Myocyte (in vitro differentiated cells): Measurements from ENCODE around the gene PYY. TPM values are rescaled to one million over a fixed set of nuclear protein-coding genes. Genes with fewer than 3 reads are reported as not detected.

Experiments used
- DNase-seq: peaks from one replicate; pipeline ENCODE4 v3.0.0-alpha.2; 2012; ENCODE audit warnings: low read depth
- total RNA-seq: library from RNA; depleted of rRNA; stranded (reverse); fragments of >200 nt; gene quantifications from 2 replicates; pipeline ENCODE4 v1.2.3, GENCODE V29; 2014

The PYY gene
- total RNA-seq, 1 donor from 2014 or later: 0.19 TPM

DNA sequence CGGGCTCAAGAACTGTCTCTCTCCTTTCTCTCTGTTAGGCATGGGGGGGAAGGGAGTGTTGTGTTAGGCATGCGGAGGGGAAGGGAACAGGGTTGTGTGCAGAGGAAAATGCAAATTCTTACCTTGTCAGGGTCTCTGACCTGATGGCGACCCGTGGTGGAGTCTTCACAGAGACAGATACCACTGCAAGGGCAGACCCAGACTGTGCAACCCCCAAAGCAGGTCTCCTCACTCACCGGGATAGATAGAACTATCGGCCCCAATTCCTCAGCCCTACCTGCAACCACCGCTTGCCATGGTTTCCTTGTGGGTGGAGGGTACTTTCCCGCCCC lies 36.8 kb downstream of the PYY start:
- no peak for DNase-seq

DNA sequence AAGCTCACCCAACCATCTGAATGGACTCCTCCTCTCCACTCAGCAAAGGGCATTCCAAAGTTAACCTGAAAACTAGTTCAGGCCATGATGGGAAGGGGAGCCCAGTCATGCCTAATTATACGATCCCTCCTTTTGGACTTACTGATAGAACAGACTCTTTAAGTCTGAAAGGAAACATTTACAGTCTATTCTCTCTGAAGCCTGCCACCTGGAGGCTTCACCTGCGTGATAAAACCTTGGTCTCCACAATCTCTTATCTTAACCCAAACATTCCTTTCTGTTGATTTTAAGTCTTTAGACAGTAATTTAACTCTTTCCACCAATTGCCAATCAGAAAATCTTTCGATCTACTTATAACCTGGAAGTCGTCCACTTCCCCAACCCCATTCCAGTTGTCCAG lies 37.4 kb downstream of the PYY start:
- DNase-seq: no peak

DNA sequence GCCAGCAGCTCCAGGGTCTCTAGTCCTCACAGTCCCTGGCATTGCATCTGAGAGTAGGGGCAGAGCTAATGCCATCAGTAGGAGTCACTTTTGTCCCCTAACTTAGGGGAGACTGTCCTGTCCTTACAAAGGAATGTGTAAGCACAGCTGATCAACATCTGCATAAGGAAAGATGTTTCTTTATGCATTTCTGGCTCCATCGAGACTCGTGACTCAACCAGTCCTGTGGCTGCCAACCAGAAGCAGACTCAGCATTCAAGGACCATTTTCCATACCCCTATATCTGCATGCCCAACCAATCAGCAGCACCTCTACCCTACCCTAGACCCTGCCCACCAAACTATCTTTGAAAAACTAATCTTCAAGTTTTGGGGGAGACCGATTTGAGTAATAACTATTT lies 38.2 kb downstream of the PYY start:
- DNase-seq: no peak

GRCh38 chr17:43914451-43914850 lies 39.3 kb downstream of the PYY start:
- DNase-seq: peak; percentile 28

- no peak for DNase-seq
These were observed 40.2 kb downstream of the PYY start for GRCh38 chr17:43913584-43913983.

DNA sequence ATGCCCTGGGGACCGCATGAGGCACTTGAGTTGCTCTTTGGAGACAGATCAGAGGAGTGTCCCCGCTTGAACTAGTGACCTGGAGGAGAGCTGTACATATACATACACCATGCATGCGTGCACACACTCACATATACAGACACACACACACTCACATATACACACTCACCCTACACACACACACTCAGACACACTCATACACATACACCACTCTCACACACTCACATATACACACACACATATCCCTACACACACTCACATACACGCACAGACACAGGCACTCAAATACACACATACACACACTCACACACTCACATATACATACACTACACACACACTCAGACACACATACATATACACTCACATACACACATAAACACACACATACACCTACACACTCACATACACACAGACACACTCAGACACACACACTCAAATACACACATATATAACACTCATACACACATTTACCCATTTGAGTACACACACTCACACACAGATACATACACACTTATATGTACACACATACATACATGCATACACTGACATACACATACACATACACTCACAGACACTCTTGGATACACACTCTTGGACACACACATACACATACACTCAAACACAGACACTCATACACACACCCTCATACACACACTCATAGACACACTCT lies 41.0 kb downstream of the PYY start:
- DNase-seq: no peak

GRCh38 chr17:43911904-43912303 lies 41.8 kb downstream of the PYY start:
- no peak for DNase-seq

DNA sequence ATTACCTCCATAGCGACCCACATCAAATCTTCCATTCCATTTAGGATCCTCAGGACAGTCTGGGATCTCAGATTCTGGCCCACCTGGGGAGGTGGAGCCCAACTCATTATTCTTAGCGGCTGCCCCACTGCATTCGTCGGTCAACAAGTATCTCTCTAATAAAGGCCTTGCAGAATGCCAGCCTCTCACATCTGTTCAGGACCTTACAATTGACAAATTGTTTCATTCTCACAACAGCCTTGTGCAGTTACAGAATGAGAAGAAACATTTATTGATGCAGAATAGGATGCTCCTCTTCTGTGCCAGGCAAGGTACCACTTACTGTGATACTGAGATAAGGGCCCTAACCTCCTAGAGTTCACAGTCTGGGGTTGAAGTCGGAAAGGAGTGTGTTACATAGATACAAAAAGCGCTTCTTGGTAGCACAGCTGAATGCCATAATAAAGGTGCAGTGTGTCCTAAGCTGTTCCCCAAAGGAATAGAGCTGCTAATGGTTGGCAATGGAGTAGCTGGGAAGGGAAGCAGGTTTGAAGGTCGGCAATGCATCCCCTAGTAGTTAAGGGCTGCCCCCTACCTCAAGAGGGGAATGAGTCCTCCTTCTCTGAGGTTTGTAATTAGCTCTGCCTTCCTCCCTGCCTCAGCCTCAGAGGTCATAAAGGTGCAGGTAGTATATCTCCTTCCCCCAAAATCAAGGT lies 44.1 kb downstream of the PYY start:
- no peak for DNase-seq

- DNase-seq: peak; percentile 71
These were observed 45.6 kb downstream of the PYY start for GRCh38 chr17:43907998-43908721.

GRCh38 chr17:43907425-43907981 lies 46.2 kb downstream of the PYY start, which contains the start of gene MPP2:
Gene MPP2 (minus strand): TSS chr17:43907536. CDS start chr17:43904460, 3,076 bp downstream.
- DNase-seq: peak; percentile 67

DNA sequence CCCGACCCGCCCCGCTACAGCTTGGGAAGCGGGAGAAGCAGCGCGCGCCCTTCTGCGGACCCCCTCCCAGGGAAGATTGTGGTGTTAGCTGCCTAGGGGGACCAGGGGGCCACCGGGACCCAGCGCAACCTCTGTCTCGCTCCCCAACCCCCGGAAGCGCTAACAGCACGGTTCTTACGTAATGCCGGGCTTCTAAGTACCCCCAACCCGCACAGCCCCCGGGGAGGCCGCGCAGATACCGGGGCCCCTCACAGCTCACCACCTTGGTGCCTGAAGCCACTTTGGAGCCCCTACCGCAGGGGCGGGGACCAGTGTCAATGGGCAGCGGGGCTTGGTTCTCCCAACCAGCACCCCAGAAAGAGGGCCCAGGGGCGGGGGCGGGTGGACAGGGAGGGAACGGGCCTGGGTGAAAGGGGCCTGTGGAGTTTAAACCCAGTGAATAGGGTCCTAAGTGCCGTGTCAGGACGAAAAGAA lies 46.8 kb downstream of the PYY start:
- no peak for DNase-seq

GRCh38 chr17:43905985-43906852 lies 47.5 kb downstream of the PYY start:
- DNase-seq: peak; percentile 68

- DNase-seq: no peak
These were observed 48.2 kb downstream of the PYY start for GRCh38 chr17:43905400-43905984.

Other genes with a start within 250 kb of the PYY start
- not detected in 2 replicates for gene SOST, start 195.1 kb downstream of the PYY start, total RNA-seq
- 103 and 104 TPM in 2 replicates for gene DUSP3, start 175.0 kb downstream of the PYY start, total RNA-seq
- not detected in 2 replicates for gene CFAP97D1, start 173.5 kb downstream of the PYY start, total RNA-seq
- gene MPP3, start 120.8 kb downstream of the PYY start, total RNA-seq: 5.4 and 5.5 TPM in 2 replicates
- not detected in 2 replicates for gene CD300LG, start 106.8 kb downstream of the PYY start, total RNA-seq
- 0.96 and 2.3 TPM in 2 replicates for gene MPP2, start 46.4 kb downstream of the PYY start, total RNA-seq
- gene PPY, start 11.5 kb downstream of the PYY start, total RNA-seq: not detected in 2 replicates
- 0.10 and 0.40 TPM in 2 replicates for gene NAGS, start 50.7 kb upstream of the PYY start, total RNA-seq
- 36.8 and 40.6 TPM in 2 replicates for gene TMEM101, start 61.0 kb upstream of the PYY start, total RNA-seq
- gene LSM12, start 112.7 kb upstream of the PYY start, total RNA-seq: 34.1 and 40.2 TPM in 2 replicates
- 39.5 and 44.6 TPM in 2 replicates for gene G6PC3, start 116.8 kb upstream of the PYY start, total RNA-seq
- gene HDAC5, start 169.7 kb upstream of the PYY start, total RNA-seq: 646 and 649 TPM in 2 replicates
- 0.45 and 1.4 TPM in 2 replicates for gene HROB, start 188.0 kb upstream of the PYY start, total RNA-seq
- gene ASB16, start 216.8 kb upstream of the PYY start, total RNA-seq: 4.0 and 7.8 TPM in 2 replicates
- gene TMUB2, start 233.0 kb upstream of the PYY start, total RNA-seq: 28.1 and 28.6 TPM in 2 replicates
- gene ATXN7L3, start 245.9 kb upstream of the PYY start, total RNA-seq: 55.4 and 60.5 TPM in 2 replicates